Thoracic aorta (tissue), 2 donors: ENCODE measurements around the gene IFNL3. TPM values are rescaled to one million over a fixed set of nuclear protein-coding genes. Genes with fewer than 3 reads are reported as not detected.

ENCODE experiments used
- ATAC-seq: fragments of 150-250 bp; one replicate; pipeline ENCODE4 v1.8.0; 2017; ENCODE audit warnings: low read depth; ENCODE audit not compliant: insufficient number of reproducible peaks, low FRiP score
- DNase-seq: peaks from one replicate; pipeline ENCODE4 v3.0.0-alpha.2; 2020; ENCODE audit warnings: low spot score
- H3K27ac ChIP-seq, 2 donors: fragments of 200-600 bp; sonication (generic); 1 replicate in 1 of 2; 2 replicates in 1 of 2; pipeline ENCODE4 v1.5.1; 2016; ENCODE audit warnings: mild to moderate bottlenecking in 2 of 2, moderate library complexity in 2 of 2
- H3K27me3 ChIP-seq: fragments of 200-600 bp; sonication (generic); replicated peaks from 2 replicates; pipeline ENCODE4 v1.6.0; 2016; ENCODE audit warnings: mild to moderate bottlenecking; ENCODE audit not compliant: insufficient read depth
- H3K36me3 ChIP-seq: fragments of 200-600 bp; sonication (generic); one replicate; pipeline ENCODE4 v1.5.1; 2016
- H3K4me1 ChIP-seq, 2 donors: fragments of 200-600 bp; sonication (generic); 1 replicate in 1 of 2; 2 replicates in 1 of 2; pipeline versions ENCODE4 v1.5.1 to v1.6.0; 2016; ENCODE audit warnings: low read depth in 2 of 2, mild to moderate bottlenecking in 1 of 2; ENCODE audit not compliant: control insufficient read depth in 1 of 2
- H3K4me3 ChIP-seq: fragments of 200-600 bp; sonication (generic); 2 replicates; pipeline ENCODE4 v1.5.1; 2016; ENCODE audit warnings: mild to moderate bottlenecking
- H3K9me3 ChIP-seq: fragments of 200-600 bp; sonication (generic); 2 replicates; pipeline ENCODE4 v1.5.1; 2016
- CTCF ChIP-seq: fragments of 200-600 bp; sonication (generic); IDR thresholded peaks from one replicate; pipeline ENCODE4 v1.5.1; 2019; ENCODE audit warnings: antibody characterized with exemption
- total RNA-seq, 2 donors: library from RNA; depleted of rRNA; stranded (reverse); fragments of >200 nt; gene quantifications; one replicate each; pipeline versions ENCODE4 v1.1.0 to v1.2.3, GENCODE V29; 2016

Gene IFNL3
- total RNA-seq, 2 donors from 2014 or later, result not detected

DNA sequence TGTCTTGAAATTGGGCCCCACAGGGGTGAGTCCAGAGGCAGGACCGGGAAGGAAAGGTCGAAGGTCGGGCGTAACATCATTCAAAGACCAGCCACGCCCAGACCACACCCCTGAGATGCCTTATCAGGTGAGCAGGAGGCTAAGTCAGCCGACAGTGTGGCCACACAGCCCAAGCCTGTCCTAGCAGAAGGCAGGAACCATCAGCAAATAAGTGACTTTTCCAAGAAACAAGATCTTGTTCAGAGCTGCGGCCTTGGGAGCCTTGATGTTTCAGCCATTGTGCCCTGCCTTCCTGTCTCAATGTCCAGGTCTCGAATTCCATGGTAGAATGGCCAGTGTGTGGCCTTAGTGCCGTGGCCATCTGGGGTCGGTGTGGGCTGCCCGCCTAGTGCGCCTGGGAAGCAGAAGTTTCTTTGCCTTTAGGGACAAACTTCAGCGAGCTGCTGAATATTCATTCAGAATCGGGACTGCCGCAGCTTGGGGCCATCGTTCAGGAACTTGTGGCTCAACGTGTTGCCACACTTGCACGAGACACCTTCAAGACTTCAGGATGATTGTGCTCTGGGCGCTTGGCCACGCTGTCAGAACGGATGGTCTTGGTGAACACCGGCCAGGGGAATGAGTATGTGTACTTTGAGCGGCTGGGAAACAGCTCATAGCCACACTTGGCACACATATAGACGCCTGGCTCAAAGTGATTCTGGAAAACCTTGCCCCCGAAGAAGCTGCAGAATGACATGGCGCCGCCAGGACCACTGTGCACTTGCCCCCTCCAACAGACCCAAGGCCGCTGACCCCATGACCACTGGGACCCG, 9.9 kb upstream of the IFNL3 start:
- no peaks in the 10 kb centered on the region for H3K27me3 ChIP-seq
- no peak overlapping the region for H3K27ac ChIP-seq
- ATAC-seq, result no peak
- no peak for TF ChIP-seq CTCF
- no peaks in the 10 kb centered on the region for H3K4me1 ChIP-seq
- no peak overlapping the region for H3K4me3 ChIP-seq
- no peaks in the 10 kb centered on the region for H3K36me3 ChIP-seq
- no peak for DNase-seq
- H3K9me3 ChIP-seq, result no peaks in the 10 kb centered on the region

GRCh38 chr19:39253374-39254149, 8.8 kb upstream of the IFNL3 start:
- Histone ChIP-seq H3K27ac (no peak overlapping the region), H3K36me3 (no peaks in the 10 kb centered on the region)
- no peak for ATAC-seq

DNA sequence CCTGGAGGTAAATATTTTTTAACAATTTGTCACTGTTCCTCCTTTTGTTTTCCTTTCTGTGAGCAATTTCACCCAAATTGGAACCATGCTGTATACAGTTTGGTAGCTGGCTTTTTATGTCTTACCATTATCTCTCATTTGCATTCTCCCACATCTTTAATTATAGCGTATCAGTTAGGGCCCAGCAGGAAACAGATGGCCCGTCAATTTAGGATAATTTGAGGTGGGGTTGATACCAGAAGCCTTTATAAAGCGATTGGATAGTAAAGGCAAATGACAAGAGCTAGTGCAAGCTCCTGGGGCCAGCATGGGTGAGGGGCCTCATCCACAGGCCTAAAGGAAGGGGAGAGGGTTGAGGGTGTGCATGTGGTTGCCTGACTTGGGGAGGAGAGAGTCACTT, 7.7 kb upstream of the IFNL3 start:
- Histone ChIP-seq H3K27ac (no peak overlapping the region), H3K36me3 (no peaks in the 10 kb centered on the region), H3K4me3 (no peak overlapping the region), H3K4me1 (peaks cover 0 to 5% of the 10 kb centered on the region in 2 donors), H3K9me3 (no peaks in the 10 kb centered on the region), H3K27me3 (peaks cover 5% of the 10 kb centered on the region)
- no peak for DNase-seq
- no peak for ATAC-seq
- TF ChIP-seq CTCF, result no peak

More at GRCh38 chr19:39253374-39254149, 8.8 kb upstream of the IFNL3 start:
- no peak for DNase-seq
- no peak for TF ChIP-seq CTCF
- H3K9me3 ChIP-seq, result no peaks in the 10 kb centered on the region
- H3K4me3 ChIP-seq, result no peak overlapping the region
- peaks cover 2% of the 10 kb centered on the region for H3K27me3 ChIP-seq
- no peaks in the 10 kb centered on the region for H3K4me1 ChIP-seq

DNA sequence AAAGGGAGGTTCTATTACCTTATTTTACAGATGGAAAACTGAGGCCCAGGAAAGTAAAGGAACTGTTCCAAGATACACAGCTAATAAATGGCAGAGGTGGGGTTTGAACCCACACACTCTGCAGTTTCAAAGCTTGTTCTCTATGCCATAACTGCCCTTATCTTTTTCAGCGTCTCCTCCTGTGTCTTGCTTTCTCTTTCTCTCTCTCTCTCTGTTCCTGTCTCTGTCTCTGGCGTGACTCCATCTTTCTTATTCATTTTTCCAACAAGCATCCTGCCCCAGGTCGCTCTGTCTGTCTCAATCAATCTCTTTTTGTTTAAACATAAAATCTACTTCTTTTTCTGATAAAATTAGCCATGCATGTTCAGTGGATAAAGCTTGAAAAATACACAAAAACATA, 7.0 kb upstream of the IFNL3 start:
- DNase-seq (no peak), ATAC-seq (no peak)
- Histone ChIP-seq H3K27me3 (peaks cover 5% of the 10 kb centered on the region), H3K4me3 (no peak overlapping the region), H3K9me3 (no peaks in the 10 kb centered on the region), H3K27ac (no peak overlapping the region), H3K36me3 (no peaks in the 10 kb centered on the region), H3K4me1 (peaks cover 0 to 10% of the 10 kb centered on the region in 2 donors)
- TF ChIP-seq CTCF, result no peak

DNA sequence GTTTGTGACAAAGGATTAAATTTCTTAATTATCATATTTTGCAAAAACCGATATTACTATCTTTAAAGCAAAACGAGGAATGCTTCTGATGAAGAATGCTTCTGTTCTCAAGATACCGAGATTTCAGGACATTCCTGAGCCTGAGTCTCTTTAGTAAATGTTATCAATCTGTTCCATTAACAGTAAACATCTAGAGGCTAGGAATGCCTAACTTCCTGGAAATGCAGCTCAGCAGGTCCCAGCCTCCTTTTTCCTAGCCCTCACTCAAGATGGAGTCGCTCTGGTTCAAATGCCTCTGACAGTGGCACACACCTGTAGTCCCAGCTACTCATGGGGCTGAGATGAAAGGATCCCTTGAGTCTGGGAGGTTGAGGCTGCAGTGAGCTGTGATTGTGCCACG, 6.3 kb upstream of the IFNL3 start:
- TF ChIP-seq CTCF, result no peak
- Histone ChIP-seq H3K27me3 (peaks cover 5% of the 10 kb centered on the region), H3K36me3 (no peaks in the 10 kb centered on the region), H3K9me3 (no peaks in the 10 kb centered on the region), H3K27ac (no peak overlapping the region), H3K4me1 (peaks cover 0 to 10% of the 10 kb centered on the region in 2 donors), H3K4me3 (no peak overlapping the region)
- ATAC-seq (no peak), DNase-seq (no peak)
